ELF-1 (cell line): ENCODE results near the gene C8G.
A peak's percentile ranks its signal among the peaks of the same experiment; 100 is the strongest.

Experiments
- DNase-seq: peaks from one replicate; pipeline ENCODE4 v3.0.0-alpha.2; 2016; ENCODE audit warnings: low read depth, low spot score

C8G gene

DNA sequence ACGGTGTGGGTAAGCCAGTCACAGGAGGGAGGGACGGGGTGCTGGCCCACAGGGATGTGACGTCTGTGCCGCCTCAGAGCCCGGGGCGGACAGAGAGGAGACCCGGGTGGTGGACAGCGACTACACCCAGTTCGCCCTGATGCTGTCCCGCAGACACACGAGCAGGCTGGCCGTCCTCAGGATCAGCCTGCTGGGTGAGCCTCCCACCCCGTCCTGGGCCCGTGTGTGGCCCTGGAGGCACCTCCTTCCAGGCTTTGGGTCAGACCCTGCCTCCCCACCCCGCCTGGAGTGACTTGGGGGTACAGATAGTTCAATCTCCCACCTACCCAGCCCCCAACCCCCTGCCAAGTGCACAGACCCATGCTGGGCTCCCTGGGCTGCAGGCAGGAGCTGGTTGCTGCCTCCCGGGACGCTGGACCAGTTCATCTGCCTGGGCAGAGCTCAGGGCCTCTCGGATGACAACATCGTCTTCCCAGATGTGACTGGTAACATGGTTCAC lies 8.8 kb downstream of the C8G start:
- DNase-seq, result no peak

DNA sequence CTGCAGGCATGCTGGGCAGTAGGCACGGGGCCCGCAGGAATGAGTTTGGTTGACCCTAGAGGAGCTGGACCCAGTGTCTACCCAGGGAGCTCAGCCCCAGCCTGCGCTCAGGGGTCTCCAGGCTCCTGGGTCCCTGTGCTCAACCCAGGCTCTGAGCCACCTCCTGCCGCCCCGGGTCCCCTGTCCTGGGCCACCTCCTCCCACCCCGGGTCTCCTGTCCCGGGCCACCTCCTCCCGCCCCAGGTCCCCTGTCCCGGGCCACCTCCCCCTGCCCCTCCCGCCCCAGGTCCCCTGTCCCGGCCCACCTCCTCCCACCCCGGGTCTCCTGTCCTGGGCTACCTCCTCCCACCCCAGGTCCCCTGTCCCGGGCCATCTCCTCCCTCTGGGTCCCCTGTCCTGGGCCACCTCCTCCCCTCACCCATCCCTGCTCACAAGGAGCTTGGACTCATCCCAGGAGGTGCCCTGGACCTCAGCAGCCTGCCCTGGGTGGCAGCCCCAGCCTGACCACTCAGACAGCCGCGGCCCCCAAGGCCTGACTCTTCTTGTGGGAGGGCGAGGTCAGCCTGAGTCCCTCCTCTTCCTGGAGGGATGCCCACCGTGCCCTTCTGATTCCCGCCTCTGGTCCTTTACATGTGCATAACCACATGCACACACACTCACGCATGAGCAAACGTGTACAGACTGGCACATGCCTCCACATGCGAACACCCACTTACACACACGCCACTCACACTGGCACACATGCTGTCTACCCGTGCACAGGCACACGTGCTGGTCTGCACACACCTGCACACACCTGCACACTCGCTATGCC lies 9.4 kb downstream of the C8G start:
- DNase-seq, result no peak

- no peak for DNase-seq
These were observed 10.3 kb downstream of the C8G start for GRCh38 chr9:136955202-136955942.

DNA sequence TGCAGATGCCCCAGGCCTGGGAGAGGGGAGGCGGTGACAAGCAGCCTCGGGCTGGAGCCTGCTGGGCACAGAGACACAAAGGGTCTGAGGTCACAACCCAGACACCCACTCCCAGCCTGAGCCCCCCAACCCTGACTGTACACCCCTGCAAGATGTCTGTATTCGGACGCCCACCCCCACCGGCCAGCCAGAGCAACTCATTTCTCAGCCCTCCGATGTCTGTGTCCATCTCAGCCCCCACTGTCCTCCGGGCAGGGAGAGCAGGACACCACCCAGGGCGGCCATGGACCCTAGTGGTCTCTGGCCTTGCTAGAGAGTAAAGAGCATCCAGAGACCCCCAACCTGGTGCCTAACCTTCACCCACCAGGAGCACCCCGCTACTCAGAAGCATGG lies 10.9 kb downstream of the C8G start:
- no peak for DNase-seq

GRCh38 chr9:136956604-136957003 lies 11.6 kb downstream of the C8G start:
- no peak for DNase-seq

DNA sequence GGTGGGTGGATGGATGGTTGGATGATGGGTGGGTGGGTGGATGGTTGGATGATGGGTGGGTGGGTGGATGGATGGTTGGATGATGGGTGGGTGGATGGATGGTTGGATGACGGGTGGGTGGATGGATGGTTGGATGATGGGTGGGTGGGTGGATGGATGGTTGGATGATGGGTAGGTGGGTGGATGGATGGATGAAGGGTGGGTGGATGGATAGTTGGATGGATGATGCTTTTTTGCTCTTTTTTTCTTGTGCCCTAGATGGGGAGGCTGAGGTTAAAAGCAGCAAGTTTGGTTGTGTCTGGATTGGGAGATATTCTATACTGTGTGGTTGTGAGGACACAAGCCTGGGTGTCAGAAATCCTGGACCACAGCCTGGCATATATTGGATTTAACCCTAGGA lies 12.4 kb downstream of the C8G start:
- no peak for DNase-seq

- no peak for DNase-seq
These were observed 12.9 kb downstream of the C8G start for GRCh38 chr9:136957901-136958300.

- DNase-seq, result no peak
These were observed 13.4 kb downstream of the C8G start for GRCh38 chr9:136958473-136958872.

- no peak for DNase-seq
These were observed 14.1 kb downstream of the C8G start for GRCh38 chr9:136958898-136959850.

- no peak for DNase-seq
These were observed 15.3 kb downstream of the C8G start for GRCh38 chr9:136960212-136960937.

DNA sequence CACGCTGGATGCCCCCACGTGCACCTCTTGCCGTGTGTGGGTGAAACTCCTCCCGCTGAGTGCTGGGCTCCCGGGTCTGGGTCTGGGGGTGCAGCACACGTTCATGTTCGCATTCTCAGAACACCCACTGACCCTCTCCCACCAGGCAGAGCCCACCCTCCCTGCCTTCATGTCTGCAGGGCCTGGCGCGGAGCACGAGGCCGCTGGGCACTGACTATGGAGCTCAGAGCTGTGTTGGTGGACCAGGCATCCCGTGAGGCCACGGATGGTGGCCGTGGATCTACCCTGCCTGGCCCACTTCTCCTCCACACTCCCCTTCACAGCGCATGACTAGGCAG lies 15.9 kb downstream of the C8G start:
- DNase-seq, result no peak

- DNase-seq, result peak; percentile 49
These were observed 16.4 kb downstream of the C8G start for GRCh38 chr9:136961279-136962065.

DNA sequence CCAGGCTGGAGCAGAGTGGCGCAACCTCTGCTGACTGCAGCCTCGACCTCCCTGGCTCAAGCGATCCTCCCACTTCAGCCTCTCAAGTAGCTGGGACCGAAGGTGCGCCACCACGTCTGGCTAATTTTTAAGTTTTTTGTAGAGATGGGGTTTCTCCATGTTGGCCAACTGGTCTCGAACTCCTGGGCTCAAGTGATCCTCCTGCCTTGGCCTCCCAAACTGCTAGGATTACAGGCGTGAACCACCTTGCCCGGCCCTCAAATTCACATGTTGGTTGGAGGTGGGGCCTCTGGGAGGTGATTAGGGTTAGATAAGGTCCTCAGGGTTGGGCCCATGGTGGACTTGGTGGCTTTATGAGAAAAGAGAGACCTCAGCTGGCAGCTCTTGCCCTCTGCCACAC lies 17.1 kb downstream of the C8G start:
- DNase-seq, result no peak

DNA sequence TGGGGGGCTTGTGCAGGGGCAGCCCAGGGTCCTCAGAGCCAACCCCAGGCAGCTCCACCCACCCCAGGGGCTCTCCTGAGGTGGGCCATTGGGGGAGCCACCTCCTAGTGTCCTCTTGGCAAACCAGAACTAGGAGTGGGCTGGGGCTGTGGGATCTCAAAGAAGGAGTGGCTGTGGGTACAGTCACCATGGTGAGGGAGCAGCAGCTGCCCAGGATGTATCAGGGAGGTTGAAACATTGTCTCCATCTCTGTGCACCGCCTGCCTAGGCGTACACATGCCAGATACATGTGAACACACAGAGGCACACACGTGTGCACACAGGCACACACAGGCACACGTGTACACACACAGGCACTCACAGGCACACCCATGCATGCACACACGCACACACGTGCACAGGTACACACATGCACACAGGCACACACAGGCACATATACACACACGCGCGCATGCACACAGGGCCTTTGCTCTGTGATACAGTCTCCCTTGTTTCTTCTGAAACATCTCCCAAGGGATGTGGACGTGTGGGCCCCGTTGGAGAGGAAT lies 17.7 kb downstream of the C8G start:
- DNase-seq, result no peak

DNA sequence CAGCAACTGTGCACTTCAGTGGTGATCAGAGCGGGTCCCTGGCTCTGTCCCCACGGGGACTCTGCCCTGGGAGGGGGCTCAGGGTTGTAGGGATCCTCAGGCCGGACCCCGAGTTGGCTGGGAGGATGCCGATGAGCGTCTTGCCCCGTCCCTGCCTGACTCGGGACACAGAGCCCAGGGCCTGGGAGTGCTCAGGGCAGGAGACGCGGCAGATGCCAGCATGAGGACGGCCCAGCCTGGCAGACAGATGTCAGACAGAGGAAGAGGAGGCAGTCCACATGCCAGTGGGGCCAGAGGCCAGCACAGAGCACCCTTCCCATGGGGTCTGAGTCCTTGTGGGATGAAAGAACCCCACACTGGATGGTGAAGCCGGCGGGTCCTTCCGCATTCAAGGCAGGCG lies 18.3 kb downstream of the C8G start:
- DNase-seq, result no peak

DNA sequence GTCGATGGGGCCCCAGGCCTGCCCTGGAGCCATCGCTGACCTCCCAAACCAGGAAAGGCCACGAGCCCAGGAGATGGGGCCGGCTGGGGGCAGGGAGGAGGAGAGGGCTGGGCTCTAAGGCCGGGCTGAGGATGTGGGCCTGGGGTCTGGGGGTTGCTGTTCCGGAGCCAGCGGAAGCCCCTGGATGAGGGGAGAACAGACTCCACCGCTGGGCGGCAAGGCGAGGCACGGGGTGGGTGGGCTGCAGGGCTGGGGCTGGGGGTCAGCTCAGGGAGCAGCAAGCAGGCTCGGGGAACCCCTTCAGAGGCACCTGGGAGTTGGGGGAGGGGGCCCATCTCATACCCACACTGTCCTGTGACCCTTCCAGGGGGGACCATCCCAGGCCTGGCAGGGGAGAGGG lies 18.7 kb downstream of the C8G start:
- DNase-seq, result no peak

- DNase-seq, result no peak
These were observed 19.2 kb downstream of the C8G start for GRCh38 chr9:136964171-136964689.

- DNase-seq, result no peak
These were observed 19.9 kb downstream of the C8G start for GRCh38 chr9:136964833-136965422.

GRCh38 chr9:136965771-136966484 lies 20.9 kb downstream of the C8G start:
- DNase-seq, result no peak
